DND-41 (cell line): ENCODE results near the gene MAML3.

Experiments
- EZH2 ChIP-seq: IDR thresholded peaks from 3 replicates; pipeline ENCODE4 v1.6.1; 2012; ENCODE audit warnings: borderline replicate concordance, low read depth, mild to moderate bottlenecking, moderate library complexity, low read length, inconsistent platforms; ENCODE audit not compliant: severe bottlenecking
- TF ChIP-seq, protein P1 (sequence below): IDR thresholded peaks from 2 replicates; pipeline ENCODE4 v1.5.1; 2012; ENCODE audit warnings: borderline replicate concordance, low read length, moderate library complexity, mild to moderate bottlenecking; ENCODE audit not compliant: poor library complexity, severe bottlenecking; ENCODE audit errors: extremely low read depth

DNA sequence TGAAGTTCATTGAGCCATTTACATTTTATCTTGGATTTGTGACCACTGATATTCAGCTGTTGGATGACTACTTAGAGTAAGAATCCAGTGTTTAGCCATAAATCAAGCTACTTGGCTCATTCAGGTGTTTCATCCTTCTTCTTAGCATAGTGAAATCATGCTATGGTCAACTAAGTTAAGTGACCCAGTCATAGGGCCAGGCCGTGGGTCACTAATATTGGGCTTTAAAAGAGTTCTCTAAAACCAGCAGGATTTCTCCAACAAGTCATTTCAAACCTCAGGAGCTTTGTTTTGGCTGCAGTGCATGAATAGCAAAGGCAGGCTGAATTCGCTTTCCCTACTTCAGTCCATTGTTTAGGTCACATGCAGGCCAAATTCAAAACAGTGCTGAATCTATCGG, 181.0 kb downstream of the MAML3 start:
- TF ChIP-seq, protein P1, sequence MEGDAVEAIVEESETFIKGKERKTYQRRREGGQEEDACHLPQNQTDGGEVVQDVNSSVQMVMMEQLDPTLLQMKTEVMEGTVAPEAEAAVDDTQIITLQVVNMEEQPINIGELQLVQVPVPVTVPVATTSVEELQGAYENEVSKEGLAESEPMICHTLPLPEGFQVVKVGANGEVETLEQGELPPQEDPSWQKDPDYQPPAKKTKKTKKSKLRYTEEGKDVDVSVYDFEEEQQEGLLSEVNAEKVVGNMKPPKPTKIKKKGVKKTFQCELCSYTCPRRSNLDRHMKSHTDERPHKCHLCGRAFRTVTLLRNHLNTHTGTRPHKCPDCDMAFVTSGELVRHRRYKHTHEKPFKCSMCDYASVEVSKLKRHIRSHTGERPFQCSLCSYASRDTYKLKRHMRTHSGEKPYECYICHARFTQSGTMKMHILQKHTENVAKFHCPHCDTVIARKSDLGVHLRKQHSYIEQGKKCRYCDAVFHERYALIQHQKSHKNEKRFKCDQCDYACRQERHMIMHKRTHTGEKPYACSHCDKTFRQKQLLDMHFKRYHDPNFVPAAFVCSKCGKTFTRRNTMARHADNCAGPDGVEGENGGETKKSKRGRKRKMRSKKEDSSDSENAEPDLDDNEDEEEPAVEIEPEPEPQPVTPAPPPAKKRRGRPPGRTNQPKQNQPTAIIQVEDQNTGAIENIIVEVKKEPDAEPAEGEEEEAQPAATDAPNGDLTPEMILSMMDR, result no peak
- TF ChIP-seq EZH2, result no peak
